Right atrium auricular region (tissue), 2 donors: ENCODE measurements around the gene CLEC4G. TPM values are rescaled to one million over a fixed set of nuclear protein-coding genes. Genes with fewer than 3 reads are reported as not detected.

Experiments
- DNase-seq: peaks from one replicate; pipeline ENCODE4 v3.0.0-alpha.2; 2019; ENCODE audit warnings: low spot score
- H3K27ac ChIP-seq, 2 donors: fragments of 200-600 bp; sonication (generic); 1 replicate in 1 of 2; 2 replicates in 1 of 2; pipeline ENCODE4 v1.5.1; 2016 to 2019
- H3K27me3 ChIP-seq, 2 donors: fragments of 200-600 bp; sonication (generic); one replicate each; pipeline versions ENCODE4 v1.5.1 to v1.6.0; 2017 to 2019
- H3K36me3 ChIP-seq: fragments of 200-600 bp; sonication (generic); one replicate; pipeline ENCODE4 v1.5.1; 2016
- H3K4me1 ChIP-seq, 2 donors: fragments of 200-600 bp; sonication (generic); one replicate each; pipeline versions ENCODE4 v1.5.1 to v1.6.0; 2017 to 2019
- H3K4me3 ChIP-seq, 2 donors: fragments of 200-600 bp; sonication (generic); 1 replicate in 1 of 2; 2 replicates in 1 of 2; pipeline ENCODE4 v1.5.1; 2017 to 2019; ENCODE audit warnings: mild to moderate bottlenecking in 1 of 2, moderate library complexity in 1 of 2
- H3K9me3 ChIP-seq, 2 donors: fragments of 200-600 bp; sonication (generic); one replicate each; pipeline ENCODE4 v1.5.1; 2019
- total RNA-seq, 2 donors: library from RNA; depleted of rRNA; stranded (reverse); fragments of >200 nt; gene quantifications; one replicate each; pipeline ENCODE4 v1.1.0, GENCODE V29; 2016
- TF ChIP-seq, protein P1 (sequence below), 2 donors: fragments of 200-600 bp; sonication (generic); IDR thresholded peaks; one replicate each; pipeline ENCODE4 v1.5.1; 2019; ENCODE audit warnings: antibody characterized with exemption in 2 of 2

The CLEC4G gene
- total RNA-seq, 2 donors from 2014 or later = 0.55 TPM; not detected in 1

DNA sequence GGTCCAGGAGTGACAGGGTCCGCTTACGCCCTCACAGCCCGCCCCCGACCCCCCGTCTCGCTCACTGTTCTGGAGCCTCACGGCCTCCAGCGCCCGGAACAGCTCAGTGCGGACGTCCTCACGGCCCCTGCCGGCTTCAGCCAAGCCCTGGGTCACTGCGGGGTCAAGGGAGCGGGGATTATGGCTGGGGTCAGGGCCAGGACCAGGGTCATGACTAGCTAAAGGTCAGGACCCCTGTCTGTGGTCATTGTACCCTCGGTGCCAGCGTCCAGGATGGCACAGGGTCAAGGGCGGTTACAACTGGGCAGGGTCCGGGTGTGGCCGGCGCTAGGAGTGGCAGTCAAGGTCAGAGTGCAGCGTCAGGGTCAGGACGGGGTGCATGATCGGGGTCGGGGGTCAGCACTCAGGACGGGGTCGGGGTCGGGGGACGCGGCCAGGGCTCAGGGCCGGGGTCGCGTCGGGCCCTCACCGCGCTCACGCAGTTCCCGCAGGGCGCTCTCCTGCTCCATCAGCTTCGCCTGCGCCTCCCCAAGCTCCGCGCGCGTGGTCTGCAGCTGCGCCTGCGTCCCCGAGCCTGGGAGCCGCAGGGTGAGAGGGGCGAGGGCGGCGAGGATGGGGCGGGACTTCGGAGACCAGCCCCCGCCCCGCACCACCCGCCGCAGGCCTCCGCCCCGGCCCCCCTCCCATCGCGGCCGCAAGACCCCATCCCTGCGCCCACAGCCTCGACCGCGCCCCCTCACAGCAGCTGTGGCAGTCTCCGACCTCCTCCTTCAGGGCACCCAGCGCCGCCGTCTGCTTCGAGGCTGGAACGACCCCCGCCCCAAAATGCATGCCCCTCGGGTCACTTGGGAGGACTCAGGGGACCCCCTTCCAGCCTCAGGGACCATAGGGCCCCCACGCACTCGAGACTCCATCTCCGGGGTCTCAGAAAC lies 1.4 kb downstream of the CLEC4G start:
- DNase-seq = no peak
- Histone ChIP-seq H3K4me3 (peak overlapping the region in 1 of 2 donors; percentile 3), H3K27ac (no peak overlapping the region), H3K9me3 (no peaks in the 10 kb centered on the region), H3K36me3 (no peaks in the 10 kb centered on the region), H3K27me3 (peaks cover 0 to 24% of the 10 kb centered on the region in 2 donors), H3K4me1 (peaks cover 0 to 6% of the 10 kb centered on the region in 2 donors)
- TF ChIP-seq, protein P1, sequence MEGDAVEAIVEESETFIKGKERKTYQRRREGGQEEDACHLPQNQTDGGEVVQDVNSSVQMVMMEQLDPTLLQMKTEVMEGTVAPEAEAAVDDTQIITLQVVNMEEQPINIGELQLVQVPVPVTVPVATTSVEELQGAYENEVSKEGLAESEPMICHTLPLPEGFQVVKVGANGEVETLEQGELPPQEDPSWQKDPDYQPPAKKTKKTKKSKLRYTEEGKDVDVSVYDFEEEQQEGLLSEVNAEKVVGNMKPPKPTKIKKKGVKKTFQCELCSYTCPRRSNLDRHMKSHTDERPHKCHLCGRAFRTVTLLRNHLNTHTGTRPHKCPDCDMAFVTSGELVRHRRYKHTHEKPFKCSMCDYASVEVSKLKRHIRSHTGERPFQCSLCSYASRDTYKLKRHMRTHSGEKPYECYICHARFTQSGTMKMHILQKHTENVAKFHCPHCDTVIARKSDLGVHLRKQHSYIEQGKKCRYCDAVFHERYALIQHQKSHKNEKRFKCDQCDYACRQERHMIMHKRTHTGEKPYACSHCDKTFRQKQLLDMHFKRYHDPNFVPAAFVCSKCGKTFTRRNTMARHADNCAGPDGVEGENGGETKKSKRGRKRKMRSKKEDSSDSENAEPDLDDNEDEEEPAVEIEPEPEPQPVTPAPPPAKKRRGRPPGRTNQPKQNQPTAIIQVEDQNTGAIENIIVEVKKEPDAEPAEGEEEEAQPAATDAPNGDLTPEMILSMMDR (IDR thresholded peaks at IDR 0.05) = no peak

DNA sequence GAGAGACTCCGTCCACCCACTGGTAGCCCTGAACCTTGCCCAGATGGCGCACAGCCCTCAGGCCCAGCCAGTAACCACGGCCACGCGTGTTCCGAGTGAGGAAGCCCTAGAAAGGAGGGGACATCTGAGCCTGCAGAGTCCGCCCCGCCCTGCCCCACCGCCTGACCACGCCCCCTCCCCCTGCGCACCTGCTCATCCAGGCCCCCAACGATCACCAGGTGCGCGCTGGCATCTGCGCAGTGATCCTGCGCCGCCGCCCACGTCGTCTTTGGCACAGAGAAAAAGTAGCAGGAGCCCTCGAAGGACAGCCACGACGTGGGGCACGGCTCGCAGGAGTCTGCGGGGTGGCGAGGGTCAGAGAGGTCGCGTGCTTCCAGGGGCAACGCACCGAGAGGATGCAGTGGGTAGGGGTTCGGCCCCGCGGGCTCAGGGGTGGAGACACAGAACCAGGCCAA lies 2.1 kb downstream of the CLEC4G start:
- Histone ChIP-seq H3K27me3 (peaks cover 0 to 24% of the 10 kb centered on the region in 2 donors), H3K4me3 (no peak overlapping the region), H3K36me3 (no peaks in the 10 kb centered on the region), H3K4me1 (peaks cover 0 to 6% of the 10 kb centered on the region in 2 donors), H3K27ac (no peak overlapping the region), H3K9me3 (no peaks in the 10 kb centered on the region)
- DNase-seq = no peak
- TF ChIP-seq, protein P1 (IDR thresholded peaks at IDR 0.05) = no peak

DNA sequence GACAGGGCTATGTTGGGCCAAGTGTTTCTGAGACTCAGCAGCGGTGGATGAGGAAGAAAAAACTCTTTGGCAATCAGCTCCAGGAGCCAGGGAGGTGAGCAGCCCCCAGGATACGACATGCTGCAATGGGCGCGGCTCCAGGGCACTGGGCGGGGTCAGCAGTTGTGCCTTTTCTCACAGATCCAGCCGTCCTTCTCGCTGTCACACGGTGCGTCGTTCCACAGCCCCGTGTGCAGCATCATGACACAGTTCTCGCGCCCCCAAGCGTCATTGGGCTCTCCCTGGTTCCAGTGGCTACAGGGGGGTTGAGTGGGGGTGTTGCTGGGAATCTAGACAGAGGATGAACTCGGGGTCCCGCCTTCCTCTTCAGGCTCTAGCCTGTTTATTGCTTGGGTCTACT lies 2.7 kb downstream of the CLEC4G start:
- peaks cover 0 to 6% of the 10 kb centered on the region in 2 donors for H3K4me1 ChIP-seq
- H3K27ac ChIP-seq = no peak overlapping the region
- TF ChIP-seq, protein P1 (IDR thresholded peaks at IDR 0.05) = no peak
- H3K9me3 ChIP-seq = no peaks in the 10 kb centered on the region
- no peak overlapping the region for H3K4me3 ChIP-seq
- no peak for DNase-seq
- H3K36me3 ChIP-seq = no peaks in the 10 kb centered on the region
- peaks cover 0 to 24% of the 10 kb centered on the region in 2 donors for H3K27me3 ChIP-seq

DNA sequence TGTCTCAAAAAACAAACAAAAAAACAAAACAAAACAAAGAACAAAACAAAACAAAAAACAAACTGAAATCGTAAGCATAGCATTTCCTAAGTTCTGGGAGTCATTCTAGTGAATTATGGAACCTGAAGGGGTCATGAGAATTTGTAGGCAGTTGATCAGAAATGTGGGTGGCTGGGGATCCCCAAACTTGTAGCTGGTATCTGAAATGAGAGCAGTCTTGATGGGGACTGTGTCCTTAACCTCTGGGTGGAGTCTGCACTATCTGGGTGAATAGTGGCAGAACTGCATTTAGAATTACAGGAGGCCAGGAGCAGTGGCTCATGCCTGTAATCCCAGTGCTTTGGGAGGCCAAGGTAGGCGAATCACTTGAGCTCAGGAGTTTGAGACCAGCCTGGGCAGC lies 6.1 kb downstream of the CLEC4G start:
- Histone ChIP-seq H3K36me3 (no peaks in the 10 kb centered on the region), H3K4me3 (no peak overlapping the region), H3K27me3 (peaks cover 0 to 11% of the 10 kb centered on the region in 2 donors), H3K9me3 (no peaks in the 10 kb centered on the region), H3K4me1 (peaks cover 0 to 6% of the 10 kb centered on the region in 2 donors), H3K27ac (no peak overlapping the region)
- TF ChIP-seq, protein P1 (IDR thresholded peaks at IDR 0.05) = no peak
- no peak for DNase-seq

DNA sequence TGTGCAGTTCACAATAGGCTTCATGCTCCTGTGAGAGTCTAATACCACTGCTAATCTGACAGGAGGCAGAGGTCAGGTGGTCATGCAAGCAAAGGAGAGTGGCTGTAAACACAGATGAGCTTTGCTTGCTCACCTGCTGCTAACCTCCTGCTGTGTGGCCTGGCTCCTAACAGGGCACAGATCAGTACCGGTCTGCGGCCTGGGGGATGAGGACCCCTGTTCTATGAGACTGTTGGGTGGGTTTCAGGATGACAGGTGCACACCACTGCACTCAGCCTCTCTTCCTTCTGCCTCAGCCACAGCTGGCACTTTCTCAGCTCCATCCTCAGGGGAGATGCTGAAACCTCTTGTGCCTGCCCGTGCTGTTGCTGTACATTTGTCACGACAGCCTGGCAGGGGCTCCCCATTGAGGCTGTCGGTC lies 9.7 kb downstream of the CLEC4G start:
- Histone ChIP-seq H3K27me3 (no peaks in the 10 kb centered on the region), H3K36me3 (no peaks in the 10 kb centered on the region), H3K4me1 (no peaks in the 10 kb centered on the region), H3K9me3 (no peaks in the 10 kb centered on the region), H3K27ac (no peak overlapping the region), H3K4me3 (no peak overlapping the region)
- no peak for DNase-seq
- TF ChIP-seq, protein P1 (IDR thresholded peaks at IDR 0.05) = no peak
